AG04449 (cell line): ENCODE data around the gene MMP15.

Experiments used
- CTCF ChIA-PET: fragments of 350-600 bp; formaldehyde crosslinking; extraction: SDS; loops from one replicate; lab custom pipeline; 2021; ENCODE audit warnings: antibody characterized with exemption; lab: Yijun Ruan, JAX
- POLR2A ChIA-PET: fragments of 400-600, 350-600 bp; formaldehyde crosslinking; extraction: SDS; loops from one replicate; lab custom pipeline; 2020; ENCODE audit warnings: antibody characterized with exemption, inconsistent platforms; lab: Yijun Ruan, JAX
- DNase-seq: peaks from one replicate; pipeline ENCODE4 v3.0.0-alpha.2; 2010; ENCODE audit warnings: low read depth, low spot score
- H3K4me3 ChIP-seq: 2 replicates; pipeline ENCODE4 v1.5.1; 2011; ENCODE audit warnings: low read depth, mild to moderate bottlenecking, control low read depth, low read length
- CTCF ChIP-seq: IDR thresholded peaks from one replicate; pipeline ENCODE4 v1.5.1; 2011; ENCODE audit warnings: mild to moderate bottlenecking, moderate library complexity, low read length, control low read depth, inconsistent platforms; ENCODE audit not compliant: insufficient read depth; ENCODE audit errors: missing control alignments

MMP15 gene

GRCh38 chr16:58042001-58042885 is 16.7 kb downstream of the MMP15 start:
- ChIA-PET POLR2A (no interaction called here), CTCF (no interaction called here)
- no peak for DNase-seq
- TF ChIP-seq CTCF, result no peak
- H3K4me3 ChIP-seq, result no peak overlapping the region

- no peak overlapping the region for H3K4me3 ChIP-seq
- TF ChIP-seq CTCF, result no peak
- ChIA-PET CTCF (no interaction called here), POLR2A (no interaction called here)
- DNase-seq, result no peak
Observed at GRCh38 chr16:58042886-58043515, 17.4 kb downstream of the MMP15 start.

GRCh38 chr16:58043571-58044155 is 18.1 kb downstream of the MMP15 start:
- POLR2A ChIA-PET, result no interaction called here
- CTCF ChIA-PET, result no interaction called here
- no peak for TF ChIP-seq CTCF
- no peak overlapping the region for H3K4me3 ChIP-seq
- DNase-seq, result no peak

- ChIA-PET POLR2A (interaction anchor here (0.6 kb wide), 1 partner anchor 110 kb away, joined by 3 read pairs; no protein-coding TSS in a partner anchor), CTCF (no interaction called here)
- DNase-seq, result no peak
Observed at GRCh38 chr16:58044266-58045019, 18.9 kb downstream of the MMP15 start.

GRCh38 chr16:58045096-58045495 is 19.5 kb downstream of the MMP15 start:
- CTCF ChIA-PET, result no interaction called here
- TF ChIP-seq CTCF, result no peak
- POLR2A ChIA-PET, result no interaction called here
- no peak overlapping the region for H3K4me3 ChIP-seq
- no peak for DNase-seq

More at GRCh38 chr16:58044266-58045019, 18.9 kb downstream of the MMP15 start:
- H3K4me3 ChIP-seq, result no peak overlapping the region
- TF ChIP-seq CTCF, result no peak
